Brain microvascular endothelial cell (primary cell): ENCODE data around the gene CAPN5.

ENCODE experiments used
- DNase-seq: peaks from one replicate; pipeline ENCODE4 v3.0.0-alpha.2; 2020
- H3K27ac ChIP-seq: fragments of 250-450 bp; sonication (Bioruptor Pico); 2 replicates; pipeline ENCODE4 v1.5.1; 2020; ENCODE audit warnings: mild to moderate bottlenecking, moderate library complexity
- H3K27me3 ChIP-seq: fragments of 250-450 bp; sonication (Bioruptor Pico); replicated peaks from 2 replicates; pipeline ENCODE4 v1.5.1; 2020; ENCODE audit warnings: mild to moderate bottlenecking
- H3K36me3 ChIP-seq: fragments of 250-450 bp; sonication (Bioruptor Pico); replicated peaks from 2 replicates; pipeline ENCODE4 v1.5.1; 2020; ENCODE audit warnings: mild to moderate bottlenecking
- H3K4me3 ChIP-seq: 2 replicates; pipeline ENCODE4 v1.5.1; 2011; ENCODE audit warnings: low read depth, mild to moderate bottlenecking, control low read depth, low read length, moderate library complexity
- in situ Hi-C: cut with HindIII; loops from 2 replicates; pipeline ENCODE4 v1.10.0; 2017; ENCODE audit warnings: low sequenced_read_pairs, low pct_ligation_motif_present
- TF ChIP-seq, protein P1 (sequence below): IDR thresholded peaks from 2 replicates; pipeline ENCODE4 v1.5.1; 2011; ENCODE audit warnings: low read depth, mild to moderate bottlenecking, moderate library complexity, low read length, control low read depth, inconsistent platforms; ENCODE audit errors: missing control alignments

CAPN5 gene

DNA sequence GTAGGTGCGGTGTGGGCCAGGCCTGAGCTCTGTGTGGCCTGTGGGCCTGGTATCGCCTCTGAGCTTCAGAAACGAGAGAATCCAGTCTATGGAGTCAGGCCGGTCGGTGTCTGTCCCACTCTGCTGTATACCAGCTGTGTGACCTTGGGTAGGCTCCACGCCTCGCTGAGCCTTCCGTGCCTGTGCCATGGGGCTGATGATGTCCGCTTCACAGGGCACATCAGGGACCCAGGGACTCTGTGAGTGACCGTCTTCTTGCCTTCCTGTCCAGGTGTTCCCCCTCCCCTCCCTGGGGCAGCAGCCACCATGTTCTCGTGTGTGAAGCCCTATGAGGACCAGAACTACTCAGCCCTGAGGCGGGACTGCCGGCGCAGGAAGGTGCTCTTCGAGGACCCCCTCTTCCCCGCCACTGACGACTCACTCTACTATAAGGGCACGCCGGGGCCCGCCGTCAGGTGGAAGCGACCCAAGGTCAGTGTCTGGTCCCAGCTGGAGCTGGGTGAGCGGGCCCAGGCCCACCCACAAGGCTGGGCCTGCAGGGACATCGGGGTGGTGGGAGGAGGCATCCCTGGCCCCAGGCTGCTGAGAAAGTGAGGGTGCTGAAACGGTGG is 17.9 kb downstream of the CAPN5 start:
- TF ChIP-seq, protein P1, sequence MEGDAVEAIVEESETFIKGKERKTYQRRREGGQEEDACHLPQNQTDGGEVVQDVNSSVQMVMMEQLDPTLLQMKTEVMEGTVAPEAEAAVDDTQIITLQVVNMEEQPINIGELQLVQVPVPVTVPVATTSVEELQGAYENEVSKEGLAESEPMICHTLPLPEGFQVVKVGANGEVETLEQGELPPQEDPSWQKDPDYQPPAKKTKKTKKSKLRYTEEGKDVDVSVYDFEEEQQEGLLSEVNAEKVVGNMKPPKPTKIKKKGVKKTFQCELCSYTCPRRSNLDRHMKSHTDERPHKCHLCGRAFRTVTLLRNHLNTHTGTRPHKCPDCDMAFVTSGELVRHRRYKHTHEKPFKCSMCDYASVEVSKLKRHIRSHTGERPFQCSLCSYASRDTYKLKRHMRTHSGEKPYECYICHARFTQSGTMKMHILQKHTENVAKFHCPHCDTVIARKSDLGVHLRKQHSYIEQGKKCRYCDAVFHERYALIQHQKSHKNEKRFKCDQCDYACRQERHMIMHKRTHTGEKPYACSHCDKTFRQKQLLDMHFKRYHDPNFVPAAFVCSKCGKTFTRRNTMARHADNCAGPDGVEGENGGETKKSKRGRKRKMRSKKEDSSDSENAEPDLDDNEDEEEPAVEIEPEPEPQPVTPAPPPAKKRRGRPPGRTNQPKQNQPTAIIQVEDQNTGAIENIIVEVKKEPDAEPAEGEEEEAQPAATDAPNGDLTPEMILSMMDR: no peak
- in situ Hi-C loops: no loop called here

GRCh38 chr11:77085652-77086051 is 18.9 kb downstream of the CAPN5 start:
- Histone ChIP-seq H3K27ac (no peak overlapping the region), H3K27me3 (no peaks in the 10 kb centered on the region), H3K4me3 (no peak overlapping the region), H3K36me3 (peaks cover 3% of the 10 kb centered on the region)
- in situ Hi-C loops: no loop called here
- TF ChIP-seq, protein P1: no peak
- DNase-seq: no peak

More for the DNA sequence above, 17.9 kb downstream of the CAPN5 start:
- DNase-seq: no peak
- Histone ChIP-seq H3K27ac (no peak overlapping the region), H3K36me3 (peaks cover 3% of the 10 kb centered on the region), H3K4me3 (no peak overlapping the region), H3K27me3 (no peaks in the 10 kb centered on the region)

DNA sequence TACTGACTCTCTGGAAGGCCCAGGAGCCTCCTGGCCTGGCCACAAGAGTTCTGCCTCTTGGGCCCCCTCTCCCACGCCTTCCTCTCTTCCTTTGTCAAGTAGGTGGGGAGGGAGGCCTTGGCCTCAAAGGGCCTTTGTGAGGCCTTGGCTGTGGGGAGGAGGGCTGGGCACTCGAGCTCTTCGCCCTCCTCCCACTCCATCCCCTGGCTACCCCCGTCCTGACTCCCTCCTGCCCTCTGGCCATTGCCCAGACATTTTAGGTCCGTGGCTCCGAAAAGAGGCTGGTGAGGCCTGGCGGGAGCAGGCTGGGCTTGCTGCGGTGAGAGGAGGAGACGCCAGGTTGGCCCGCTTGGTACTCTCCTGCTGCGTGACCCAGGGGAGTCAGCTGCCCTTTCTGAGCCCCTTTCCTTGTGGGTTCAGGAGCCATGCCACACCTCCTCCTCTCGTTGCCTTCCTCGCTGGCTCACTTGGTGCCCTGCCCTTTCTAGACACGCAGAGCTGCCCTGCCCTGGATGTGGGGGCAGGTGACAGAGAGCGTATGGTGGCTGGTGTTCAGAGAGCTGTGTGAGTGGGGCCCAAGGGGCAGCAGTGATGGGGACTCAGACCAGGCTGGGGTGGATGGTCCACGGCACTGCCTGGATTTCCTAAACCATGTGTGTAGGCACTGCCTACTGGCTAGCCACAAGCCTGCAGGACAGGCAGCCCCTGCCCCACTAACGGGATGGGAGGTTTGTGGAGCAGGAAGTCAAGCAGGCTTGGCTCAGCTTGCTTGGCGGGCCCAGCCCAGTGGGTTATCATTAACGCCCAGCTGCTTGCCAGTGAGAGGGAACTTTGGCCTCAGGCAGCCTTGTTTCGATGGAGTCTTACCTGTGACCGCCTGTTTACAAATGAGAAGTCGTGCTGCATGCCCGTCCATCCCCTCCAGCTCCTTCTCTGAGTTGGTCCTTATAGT is 20.0 kb downstream of the CAPN5 start:
- TF ChIP-seq, protein P1: no peak
- Histone ChIP-seq H3K36me3 (peaks cover 3% of the 10 kb centered on the region), H3K4me3 (no peak overlapping the region), H3K27ac (no peak overlapping the region), H3K27me3 (no peaks in the 10 kb centered on the region)
- no peak for DNase-seq
- in situ Hi-C loops: no loop called here

DNA sequence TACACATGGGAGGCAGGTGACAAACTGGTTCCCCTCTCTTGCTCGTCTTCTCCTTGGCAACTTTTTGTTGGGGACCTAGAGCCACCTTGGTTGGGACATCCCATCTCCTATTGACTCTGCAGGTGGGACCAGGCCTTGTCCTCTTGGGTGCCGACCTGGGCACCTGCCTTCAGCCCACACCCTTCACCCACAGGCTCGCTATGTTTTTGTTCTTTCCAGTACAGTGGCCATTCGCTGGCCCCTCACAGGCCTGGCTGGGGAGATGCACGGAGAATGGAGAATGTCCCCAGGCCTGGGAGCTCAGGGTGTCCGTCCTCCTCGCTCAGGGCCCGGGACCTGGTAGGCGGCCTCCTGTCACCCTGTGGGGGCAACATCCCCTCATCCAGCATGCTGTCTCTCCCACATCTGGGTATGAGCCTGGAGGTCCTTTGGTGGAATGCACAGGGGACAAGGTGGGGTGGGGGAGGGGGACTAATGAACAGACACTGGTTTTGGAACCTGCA is 21.0 kb downstream of the CAPN5 start:
- H3K36me3 ChIP-seq: peaks cover 3% of the 10 kb centered on the region
- DNase-seq: no peak
- H3K27me3 ChIP-seq: no peaks in the 10 kb centered on the region
- TF ChIP-seq, protein P1: no peak
- in situ Hi-C loops: no loop called here
- H3K4me3 ChIP-seq: no peak overlapping the region
- no peak overlapping the region for H3K27ac ChIP-seq

DNA sequence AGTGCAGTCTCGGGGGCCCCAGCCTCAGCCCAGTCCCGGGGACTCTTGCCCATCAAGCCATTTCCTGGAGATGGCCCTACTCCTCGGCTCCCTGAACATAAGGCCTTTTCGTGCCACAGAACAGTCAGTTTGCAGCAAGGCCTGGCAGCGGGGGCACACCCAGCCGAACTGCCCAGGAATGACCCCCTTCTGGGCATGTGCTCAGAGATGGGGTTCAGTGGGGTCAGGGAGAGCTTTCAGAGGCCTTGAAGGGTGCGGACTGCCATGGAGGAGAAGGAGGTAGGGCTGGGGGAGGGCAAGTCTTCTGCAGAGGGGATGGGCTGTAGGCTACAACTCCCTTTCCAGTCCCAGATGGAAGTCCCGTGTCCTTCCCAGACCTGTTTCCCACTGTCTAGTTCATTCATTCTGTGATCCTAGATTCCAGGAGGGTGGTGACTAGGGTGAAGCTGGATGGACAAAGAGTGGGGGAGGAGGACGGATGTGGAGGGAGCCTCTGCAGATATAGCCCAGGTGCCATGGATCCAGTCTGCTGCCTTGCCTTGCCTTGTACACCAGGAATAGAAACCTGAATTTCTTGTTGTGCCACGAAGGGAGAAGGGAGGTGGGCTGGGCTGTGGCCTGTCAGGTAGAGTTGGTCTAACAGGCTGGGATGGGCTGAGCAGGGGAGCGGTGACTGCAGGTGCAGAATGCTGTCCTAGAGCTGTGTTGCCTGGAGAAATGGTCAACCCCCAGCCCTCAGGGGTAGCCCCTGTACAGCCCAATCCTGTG is 21.6 kb downstream of the CAPN5 start:
- no peaks in the 10 kb centered on the region for H3K27me3 ChIP-seq
- peaks cover 3% of the 10 kb centered on the region for H3K36me3 ChIP-seq
- H3K4me3 ChIP-seq: no peak overlapping the region
- TF ChIP-seq, protein P1: no peak
- in situ Hi-C loops: no loop called here
- DNase-seq: no peak
- no peak overlapping the region for H3K27ac ChIP-seq
